HG03442 (cell line): ENCODE data around the gene COG6.
A peak's percentile ranks its signal among the peaks of the same experiment; 100 is the strongest.

Experiments
- ATAC-seq: cut with Tn5 transposase; IDR thresholded peaks from one replicate; pipeline ENCODE4 v1.9.1; 2021; ENCODE audit warnings: mild to moderate bottlenecking, moderate library complexity; ENCODE audit not compliant: unreplicated experiment

Gene COG6

DNA sequence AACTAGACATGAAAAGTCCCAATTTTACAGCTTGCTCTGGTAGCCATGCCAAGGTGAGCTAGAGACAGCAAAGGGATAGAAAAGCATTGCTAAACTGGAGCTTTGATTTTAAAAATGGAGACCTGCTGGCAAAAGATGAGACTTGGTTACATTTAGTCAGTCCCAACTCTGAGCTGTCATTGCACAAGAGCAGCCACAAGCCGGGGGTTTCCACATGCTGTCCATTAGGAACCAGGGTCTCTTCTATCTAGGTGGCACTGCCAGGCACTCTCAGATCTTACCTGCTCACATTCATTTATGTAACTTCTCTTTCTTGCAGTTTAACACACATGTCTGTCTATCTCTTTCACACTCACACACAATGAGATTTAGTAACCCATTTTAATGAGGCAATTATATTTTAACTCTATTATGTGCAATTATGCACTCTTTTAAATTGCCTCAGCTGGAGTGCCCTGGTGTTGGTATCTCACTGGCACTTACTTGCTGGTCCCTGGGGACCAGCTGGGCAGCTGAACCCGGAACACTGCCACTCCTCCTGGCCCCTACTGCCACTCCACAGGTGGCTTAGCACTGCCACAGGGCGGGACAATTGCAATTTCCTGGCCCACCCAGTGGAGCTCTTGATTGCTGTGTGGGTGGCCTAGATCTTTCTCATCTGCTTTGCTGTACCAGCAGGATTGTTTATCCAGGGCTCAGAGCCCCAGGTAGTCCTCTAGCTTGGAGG is 112.5 kb downstream of the COG6 start:
- ATAC-seq, result no peak

DNA sequence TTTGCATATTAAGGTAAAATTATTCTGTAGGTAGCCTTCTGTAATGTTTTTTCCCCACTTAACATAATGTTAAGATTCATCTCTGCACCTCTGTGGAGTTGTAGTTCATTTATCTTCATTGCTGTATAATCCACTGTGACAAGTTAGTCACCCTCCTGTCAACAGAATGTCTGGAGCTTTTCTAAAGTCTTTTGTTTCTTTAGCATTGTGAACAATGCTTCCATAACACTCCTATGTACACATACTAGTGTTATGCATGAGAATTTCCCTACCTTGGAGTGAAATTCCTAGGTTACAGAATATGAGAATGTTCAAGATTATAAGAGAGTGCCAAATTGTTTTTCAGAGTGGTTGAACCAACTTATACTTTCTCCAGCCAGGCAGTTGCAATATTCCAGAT is 113.5 kb downstream of the COG6 start:
- ATAC-seq, result no peak

DNA sequence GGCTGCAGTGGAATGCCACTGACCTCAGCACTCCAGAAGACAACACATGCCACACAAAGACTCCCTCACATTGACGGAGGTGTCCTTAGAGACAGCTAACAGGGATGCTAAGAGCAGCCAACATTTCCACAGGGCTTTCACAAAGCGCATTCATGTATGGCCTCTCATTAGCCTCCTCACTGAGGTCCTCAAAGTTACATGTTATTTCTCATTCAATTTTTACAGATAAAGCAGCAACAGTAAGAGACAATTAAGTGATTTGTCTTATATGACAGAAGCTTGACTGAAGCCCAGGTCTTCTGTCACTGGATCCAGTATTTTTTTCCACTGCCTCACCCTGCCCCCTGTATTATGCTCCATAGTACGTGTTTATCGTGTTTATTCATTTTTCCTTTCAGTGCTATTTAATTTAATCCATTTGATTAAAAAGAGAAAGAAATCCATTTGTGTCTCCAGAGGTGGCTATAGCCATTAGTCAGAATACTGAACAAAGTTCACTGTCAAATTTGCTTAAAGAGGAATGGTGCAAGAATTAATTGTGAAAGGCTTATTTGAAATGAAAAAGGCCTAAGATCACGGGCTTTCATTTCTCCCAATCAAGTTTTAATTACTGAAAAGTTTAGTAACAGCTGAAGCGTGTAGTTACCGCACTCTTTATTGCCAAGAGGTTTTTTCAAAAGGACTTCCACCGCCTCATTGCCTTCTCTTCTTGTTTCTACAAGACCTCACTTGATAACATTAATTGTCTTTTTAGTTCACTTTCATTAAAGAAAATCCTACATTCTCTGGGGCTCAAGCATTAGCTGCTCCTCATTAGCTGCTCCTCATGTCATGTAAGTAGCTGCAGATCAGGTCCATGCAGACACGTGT is 115.0 kb downstream of the COG6 start:
- ATAC-seq, result no peak

DNA sequence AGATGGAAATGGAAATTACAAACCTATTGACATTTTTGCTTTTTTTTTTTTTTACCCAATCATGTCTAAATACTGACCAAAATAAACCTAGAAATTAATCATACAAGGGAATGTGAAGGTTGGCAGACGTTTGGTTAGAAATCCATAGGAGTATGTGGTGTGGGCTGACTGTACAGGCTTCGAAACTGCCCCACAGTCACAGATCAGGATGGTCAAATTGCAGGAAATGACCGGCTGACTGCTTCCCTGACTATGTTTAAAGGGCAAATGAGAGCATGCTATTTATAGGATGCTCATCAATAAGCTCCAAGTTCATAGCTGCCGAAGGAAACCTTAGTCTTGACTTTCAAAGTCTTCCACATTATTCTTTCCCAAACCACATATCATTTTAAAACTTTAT is 118.4 kb downstream of the COG6 start:
- ATAC-seq, result no peak

DNA sequence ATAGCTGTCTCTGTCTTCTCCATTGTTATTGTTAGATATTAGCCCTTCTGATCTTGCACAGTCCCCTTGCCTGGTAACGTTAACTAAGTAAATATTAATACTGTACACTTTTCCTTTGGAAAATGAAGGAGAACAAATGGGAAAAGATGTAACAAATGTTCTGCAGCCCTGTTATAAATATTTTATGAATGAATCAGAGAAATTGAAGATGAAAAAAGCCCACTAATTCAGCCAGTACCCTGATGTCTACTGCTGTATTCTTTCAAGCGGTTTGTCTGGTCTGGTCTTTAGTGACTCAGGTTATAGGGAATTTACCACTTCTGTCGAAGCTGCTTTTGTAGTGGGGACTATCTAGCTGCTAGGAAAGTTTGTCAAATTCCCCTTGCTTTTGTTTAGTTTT is 121.0 kb downstream of the COG6 start:
- ATAC-seq, result peak; percentile 62

DNA sequence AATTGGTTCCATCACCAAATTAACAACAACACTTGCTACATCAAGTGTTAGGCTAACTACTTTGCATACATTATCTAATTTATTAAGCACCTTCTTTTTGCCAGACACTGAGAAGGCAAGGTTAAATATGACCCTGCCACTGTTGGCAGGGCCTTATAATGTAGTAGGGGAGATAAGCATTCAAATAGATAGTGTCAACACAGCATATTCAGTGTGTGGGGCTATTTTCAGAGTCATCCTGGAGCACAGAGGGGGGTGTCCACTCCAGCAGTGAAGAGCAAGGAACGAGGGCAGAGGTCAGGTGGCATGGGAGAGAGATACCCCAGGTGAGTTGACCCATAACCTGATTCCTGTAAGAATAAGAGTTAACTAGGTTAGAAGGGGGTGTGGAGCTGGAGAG is 121.6 kb downstream of the COG6 start:
- no peak for ATAC-seq

DNA sequence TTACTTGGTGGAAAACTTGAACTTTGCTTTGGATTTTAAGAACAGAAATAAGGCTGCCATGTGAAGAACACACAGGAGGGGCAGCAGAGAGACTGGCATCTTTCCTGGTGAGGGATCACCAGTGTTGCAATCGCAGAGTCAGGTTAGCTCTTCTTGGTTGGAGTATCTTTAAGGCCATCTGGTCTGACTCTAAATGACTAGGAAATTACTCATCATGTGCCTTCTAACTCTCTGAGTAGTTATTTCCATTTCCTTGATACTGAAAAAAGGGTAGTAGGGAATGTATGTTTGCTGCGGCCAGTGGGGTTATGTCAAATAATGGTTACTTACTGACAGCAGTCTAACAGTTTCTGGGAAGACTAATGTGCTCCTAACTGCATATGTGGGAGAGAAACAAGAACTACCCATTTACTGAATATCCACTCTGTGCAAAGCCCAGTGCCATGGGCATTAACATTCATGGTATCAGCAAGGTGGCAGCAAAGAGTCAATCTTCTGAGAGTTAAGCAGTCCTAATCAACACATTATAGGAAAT is 122.1 kb downstream of the COG6 start:
- no peak for ATAC-seq

DNA sequence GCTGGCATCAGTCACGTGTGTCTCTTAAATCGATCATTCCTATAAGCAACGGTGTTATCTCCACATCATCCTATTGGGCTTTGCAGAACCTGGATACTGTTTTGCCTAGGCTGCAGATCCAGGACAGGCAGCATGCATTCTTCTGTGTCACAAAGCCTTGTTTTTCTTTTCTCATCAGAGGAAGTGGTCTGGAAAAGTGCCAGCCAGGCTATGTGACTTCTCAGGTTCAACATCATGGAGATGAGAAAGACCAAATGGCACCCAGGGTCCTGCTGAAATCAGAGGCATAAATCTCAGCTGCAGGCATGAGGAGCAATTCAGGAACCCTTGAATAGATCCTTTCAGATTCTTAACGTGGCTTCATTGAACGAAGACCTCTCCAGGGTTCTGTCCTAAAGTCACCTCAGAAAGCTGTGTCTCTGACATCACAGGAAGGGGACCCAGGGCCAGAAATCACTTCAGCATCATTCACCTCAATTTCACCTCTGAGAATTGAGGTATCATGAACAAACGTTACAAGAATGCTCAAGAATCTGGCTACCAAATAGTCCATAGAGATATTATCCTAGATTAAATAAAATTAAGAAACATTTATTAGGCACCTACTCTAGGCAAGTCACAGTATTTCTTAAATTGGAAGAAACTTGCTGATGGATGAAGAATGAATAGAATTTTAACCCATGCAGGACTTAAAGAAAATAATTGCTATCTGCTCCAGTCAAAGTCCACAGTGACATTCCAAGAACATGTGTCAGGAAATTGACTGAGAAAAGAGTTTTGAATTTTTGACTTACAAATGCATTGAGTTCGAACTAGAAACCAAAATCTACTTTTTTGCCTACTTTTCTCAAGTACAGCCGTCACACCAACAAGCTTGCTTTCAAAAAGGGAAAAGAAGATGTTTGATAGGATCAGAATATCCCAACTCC is 124.1 kb downstream of the COG6 start:
- ATAC-seq, result no peak

DNA sequence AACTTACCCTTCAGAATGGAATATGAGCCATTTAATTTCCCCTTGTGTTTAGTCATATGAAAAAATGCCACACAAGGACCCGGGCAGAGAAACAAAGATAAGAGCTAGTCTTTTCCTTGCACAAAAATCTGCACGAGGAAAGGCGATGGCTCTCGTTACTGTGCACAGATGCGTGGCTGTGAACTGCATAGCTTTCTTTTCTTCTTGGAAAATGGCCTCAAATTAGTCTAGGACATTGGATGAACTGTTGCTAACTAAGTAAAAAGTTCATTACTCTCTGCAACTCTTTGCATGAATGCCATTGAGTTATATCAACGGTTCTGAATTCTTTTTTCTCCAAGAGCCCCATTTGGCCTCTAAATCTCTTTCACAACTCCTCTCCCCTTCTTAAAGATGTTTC is 125.2 kb downstream of the COG6 start:
- ATAC-seq, result no peak

DNA sequence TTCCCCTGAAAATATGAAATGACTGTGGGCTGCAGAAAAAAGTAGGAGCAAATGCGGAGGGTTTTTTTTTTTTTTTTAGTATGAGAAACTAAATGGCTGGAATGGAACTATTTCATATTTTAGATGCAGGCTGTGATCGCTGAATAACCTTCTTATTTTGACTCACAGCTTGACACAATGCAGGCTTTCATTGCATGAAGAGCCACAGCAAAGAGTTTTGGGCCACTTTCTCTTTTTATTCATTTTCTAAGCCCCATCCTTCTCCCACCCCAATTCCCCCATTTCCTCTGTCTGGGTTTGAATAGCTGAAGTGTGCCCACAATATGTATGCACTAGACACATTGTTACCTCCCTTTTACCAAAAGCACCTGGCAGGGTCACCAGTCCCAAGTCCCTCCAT is 125.9 kb downstream of the COG6 start:
- no peak for ATAC-seq

DNA sequence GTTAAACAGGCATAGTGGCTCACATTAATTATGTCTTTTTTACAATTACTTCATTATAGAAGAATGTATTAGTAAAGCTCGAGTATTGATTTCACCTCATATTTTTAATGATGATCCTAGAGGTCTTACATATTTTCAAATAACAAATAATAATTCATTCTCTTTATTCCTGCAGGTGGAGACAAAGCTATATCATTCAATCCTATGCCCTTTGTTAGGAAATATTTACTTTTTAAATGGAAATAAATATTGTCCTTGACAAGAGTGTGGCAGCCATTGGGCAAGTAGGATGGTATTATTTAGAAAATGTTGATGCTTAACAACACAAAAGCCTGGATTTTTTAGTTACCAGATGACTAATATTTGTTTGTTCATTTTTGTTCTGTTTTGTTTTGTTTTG is 127.6 kb downstream of the COG6 start:
- ATAC-seq, result no peak

DNA sequence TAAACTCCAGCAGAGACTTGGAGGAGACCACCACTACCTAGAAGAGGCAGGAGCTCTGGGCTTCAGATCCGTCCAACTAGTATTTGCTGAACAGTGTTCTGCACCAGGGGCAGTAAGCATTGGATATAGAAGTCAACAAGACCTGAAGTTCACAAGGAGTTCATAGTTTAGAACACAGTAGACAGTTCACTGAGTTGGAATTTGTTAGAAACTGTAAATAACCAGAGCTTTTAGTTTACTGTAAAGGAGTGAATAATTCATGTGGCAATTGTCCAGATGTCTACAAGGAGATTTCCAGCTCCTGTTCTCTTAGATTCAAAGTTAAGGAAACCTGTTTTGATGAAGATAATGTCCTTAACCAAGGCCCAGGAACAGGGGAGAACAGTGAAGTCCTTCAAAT is 128.9 kb downstream of the COG6 start:
- ATAC-seq, result no peak

DNA sequence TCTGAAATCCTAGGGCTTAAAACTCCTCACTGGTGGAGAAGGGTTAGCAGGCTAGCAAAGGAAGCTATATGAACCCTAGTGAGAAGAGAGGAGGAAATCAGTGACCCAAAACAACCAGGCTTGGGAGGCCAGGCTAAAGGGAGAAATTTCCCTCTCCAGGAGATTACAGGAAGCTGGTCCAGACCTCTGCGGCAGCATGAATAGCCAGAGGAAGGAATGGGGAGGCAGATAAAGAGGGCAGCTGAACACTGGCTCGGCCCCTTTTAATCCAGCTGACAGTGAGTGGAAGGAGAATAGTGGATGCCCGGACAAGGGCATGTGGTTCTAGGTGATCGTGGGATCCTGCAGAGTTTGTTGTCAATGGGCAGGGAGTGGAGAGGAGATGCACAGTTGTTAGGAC is 130.6 kb downstream of the COG6 start:
- no peak for ATAC-seq

DNA sequence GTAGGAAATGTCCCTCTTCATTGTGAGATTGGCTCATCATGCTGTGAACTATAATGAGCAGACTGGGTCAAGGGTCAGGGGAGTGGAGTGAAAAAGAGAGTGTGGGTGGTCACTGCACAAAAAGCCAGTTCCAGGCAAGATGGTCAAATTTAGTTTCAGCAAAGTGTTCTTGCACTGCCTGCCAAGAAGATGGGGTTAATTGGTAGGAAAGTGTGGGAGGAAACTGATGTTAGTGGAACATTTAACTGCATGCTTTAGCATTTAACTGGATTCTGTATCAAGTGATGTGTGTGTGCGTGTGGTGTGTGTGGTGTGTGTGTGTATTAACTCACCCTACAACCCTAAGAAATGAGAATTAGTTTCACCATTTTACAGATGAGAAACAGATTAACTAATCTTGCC is 131.6 kb downstream of the COG6 start:
- no peak for ATAC-seq

DNA sequence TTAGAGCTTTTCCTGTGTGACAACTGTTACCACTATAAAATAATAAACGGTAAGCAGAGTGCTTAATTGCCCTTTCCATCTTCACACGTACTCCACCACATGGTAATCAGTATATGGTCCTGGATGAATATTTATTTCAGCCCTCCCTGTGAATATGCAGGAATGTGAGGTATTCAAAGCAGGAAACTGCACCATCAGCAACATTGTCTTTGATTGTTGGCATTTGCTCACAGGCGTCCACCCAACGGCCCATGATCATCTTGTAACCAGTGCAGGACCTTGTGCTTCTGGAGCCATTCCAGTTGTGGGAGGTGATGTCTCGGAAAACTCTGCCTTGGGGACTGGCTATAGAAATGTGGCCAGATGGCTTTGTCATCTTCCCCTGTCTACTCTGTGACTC is 132.6 kb downstream of the COG6 start:
- ATAC-seq, result no peak

DNA sequence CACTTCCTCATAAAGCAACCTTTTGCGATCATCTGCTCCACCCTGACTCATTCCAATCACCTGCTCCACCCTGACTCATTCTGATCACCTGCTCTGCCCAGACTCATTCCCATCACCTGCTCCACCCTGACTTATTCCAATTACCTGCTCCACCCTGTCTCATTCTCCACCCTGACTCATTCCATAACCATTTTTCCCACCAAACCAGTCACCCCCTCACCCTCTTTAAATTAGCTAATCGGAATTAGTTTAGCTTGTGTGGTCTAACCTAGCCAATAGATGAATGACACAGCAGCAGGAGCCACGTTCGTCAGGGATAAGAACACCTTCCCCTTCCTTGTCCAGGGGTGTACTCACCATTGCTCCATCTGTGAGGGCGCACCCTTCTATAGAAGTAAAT is 134.0 kb downstream of the COG6 start:
- ATAC-seq, result no peak
